ENCODE results near the gene GAB4.

- TF ChIP-seq STAT1 (IDR thresholded peaks at IDR 0.05; ENCODE audit: unreplicated experiment) (no peak), JUNB (IDR thresholded peaks at IDR 0.05; ENCODE audit: unreplicated experiment) (no peak), CTCF (conservative IDR thresholded peaks at IDR 0.05; ENCODE audit: low read depth in 2 of 2) (no peak), EZH2phosphoT487 (IDR thresholded peaks at IDR 0.05; ENCODE audit: unreplicated experiment) (no peak), EZH2 (IDR thresholded peaks at IDR 0.05; ENCODE audit: low read depth, unreplicated experiment) (no peak), ZNF114 (CRISPR knock-in tag; IDR thresholded peaks at IDR 0.05) (no peak), REST (IDR thresholded peaks at IDR 0.05; ENCODE audit: unreplicated experiment) (no peak), POLR2AphosphoS5 (IDR thresholded peaks at IDR 0.05; ENCODE audit: low read depth) (no peak), CREB1 (CRISPR knock-in tag; IDR thresholded peaks at IDR 0.05; ENCODE audit: low read depth) (no peak)
Observed at GRCh38 chr22:16936625-16937024, 71.4 kb downstream of the GAB4 start.
